Superior temporal gyrus (tissue), 1 donor: ENCODE data around the gene TFAP2A.

Source experiments
- DNase-seq: peaks from one replicate; pipeline ENCODE4 v3.0.0-alpha.2; 2016; ENCODE audit errors: extremely low spot score

TFAP2A gene

GRCh38 chr6:10382728-10383330, 32.0 kb downstream of the TFAP2A start:
- DNase-seq, result no peak

GRCh38 chr6:10382322-10382721, 32.6 kb downstream of the TFAP2A start:
- no peak for DNase-seq

GRCh38 chr6:10381830-10382208, 33.1 kb downstream of the TFAP2A start:
- no peak for DNase-seq

- no peak for DNase-seq
These were observed 33.6 kb downstream of the TFAP2A start for GRCh38 chr6:10381133-10381829.

- no peak for DNase-seq
These were observed 39.4 kb downstream of the TFAP2A start for GRCh38 chr6:10375391-10375969.

- no peak for DNase-seq
These were observed 41.1 kb downstream of the TFAP2A start for GRCh38 chr6:10373642-10374359.

- DNase-seq, result no peak
These were observed 45.0 kb downstream of the TFAP2A start for GRCh38 chr6:10369896-10370295.

- DNase-seq, result no peak
These were observed 46.0 kb downstream of the TFAP2A start for GRCh38 chr6:10368861-10369260.

GRCh38 chr6:10363911-10364310, 51.0 kb downstream of the TFAP2A start:
- no peak for DNase-seq

GRCh38 chr6:10362300-10362699, 52.6 kb downstream of the TFAP2A start:
- no peak for DNase-seq

- DNase-seq, result no peak
These were observed 53.4 kb downstream of the TFAP2A start for GRCh38 chr6:10361428-10361827.

- DNase-seq, result no peak
These were observed 55.3 kb downstream of the TFAP2A start for GRCh38 chr6:10359581-10359980.

GRCh38 chr6:10355115-10355702, 59.7 kb downstream of the TFAP2A start:
- no peak for DNase-seq

GRCh38 chr6:10351791-10352190, 63.1 kb downstream of the TFAP2A start:
- no peak for DNase-seq

GRCh38 chr6:10350720-10351119, 64.2 kb downstream of the TFAP2A start:
- DNase-seq, result no peak

- no peak for DNase-seq
These were observed 67.1 kb downstream of the TFAP2A start for GRCh38 chr6:10347561-10348327.
